HT1080 (cell line): ENCODE results near the gene LBH. TPM values are rescaled to one million over a fixed set of nuclear protein-coding genes. Genes with fewer than 3 reads are reported as not detected.

Experiments
- DNase-seq: peaks from one replicate; pipeline ENCODE4 v3.0.0-alpha.2; 2015; ENCODE audit warnings: low read depth
- polyA plus RNA-seq, 2 experiments: library from polyadenylated mRNA; depleted of rRNA; stranded (reverse); fragments of >200 nt; gene quantifications; 2 replicates each; pipeline ENCODE4 v1.2.3, GENCODE V29; 2015
- total RNA-seq: library from RNA; depleted of rRNA; stranded (reverse); fragments of >200 nt; shearing (Covaris generic); gene quantifications from 2 replicates; pipeline ENCODE4 v1.2.3, GENCODE V29; 2014; rRNA removed

Gene LBH
- 7.0 and 10.1 TPM in 2 replicates for total RNA-seq
- 6.4 and 7.6 TPM in 2 replicates for polyA plus RNA-seq (2015; cell fraction: cytosol; rRNA removed)
- polyA plus RNA-seq (2015; cell fraction: nucleus; rRNA removed) = 3.0 and 3.6 TPM in 2 replicates

DNA sequence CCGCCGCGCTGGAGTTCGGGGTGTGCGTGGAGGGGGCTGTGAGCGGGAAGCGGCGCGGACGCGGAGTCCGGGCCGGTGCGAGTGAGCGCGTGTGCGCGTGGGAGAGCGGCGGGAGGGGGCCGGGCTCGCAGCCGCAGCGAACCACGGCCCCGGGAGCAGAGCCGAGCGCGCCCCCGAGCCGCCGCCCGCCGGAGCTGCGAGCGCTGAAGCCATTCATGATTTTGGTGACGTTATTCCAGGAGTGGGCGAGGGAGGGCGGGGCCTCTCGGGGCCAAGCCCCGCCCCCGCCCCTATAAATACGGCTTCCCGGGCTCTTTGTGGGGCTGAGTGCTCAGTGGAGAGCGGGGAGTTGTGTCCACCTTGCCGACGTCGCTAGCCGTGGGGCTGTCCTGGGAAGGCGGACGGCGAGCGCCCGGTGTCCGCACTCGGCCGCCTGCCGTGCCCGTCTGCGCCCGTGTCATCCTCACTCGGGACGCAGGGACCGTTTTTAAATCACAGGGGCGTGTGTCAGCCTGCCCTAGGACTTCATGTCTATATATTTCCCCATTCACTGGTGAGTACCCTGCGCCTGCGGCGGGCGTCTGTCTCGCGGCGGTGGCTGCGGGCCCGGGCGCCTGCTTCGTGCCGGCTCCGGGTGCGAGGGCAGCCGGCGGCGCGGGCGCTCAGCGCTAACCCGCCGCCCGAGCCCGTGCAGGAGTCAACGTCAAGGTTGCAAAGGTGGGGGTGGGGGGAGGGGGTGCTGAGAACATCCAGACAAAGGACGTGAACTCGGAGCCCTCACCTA, at the start of gene LBH:
Gene LBH, plus strand, starts transcription at position 323 of the 784 bp plus-strand sequence. Its CDS starts 205 bp downstream, at position 528.
- DNase-seq = peak; percentile 45

DNA sequence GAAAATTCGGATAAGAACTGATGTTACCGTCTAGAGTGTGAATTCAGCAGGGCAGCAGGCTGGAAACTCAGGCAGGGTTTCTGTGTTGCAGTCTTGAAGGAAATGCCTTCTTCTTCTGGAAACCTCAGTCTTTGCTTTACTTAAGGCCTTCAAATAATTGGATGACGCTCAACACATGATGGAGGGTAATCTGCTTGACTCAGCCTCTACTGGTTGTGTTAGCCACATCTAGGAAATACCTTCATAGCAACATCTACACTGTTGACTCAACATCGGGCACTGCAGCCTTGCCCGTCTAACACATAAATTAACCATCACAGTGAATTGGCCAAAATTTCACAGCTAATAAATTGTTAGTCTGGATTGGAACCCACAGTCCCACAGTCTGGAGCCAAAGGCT, 47.3 kb upstream of the LBH start:
- peak; percentile 65 for DNase-seq

DNA sequence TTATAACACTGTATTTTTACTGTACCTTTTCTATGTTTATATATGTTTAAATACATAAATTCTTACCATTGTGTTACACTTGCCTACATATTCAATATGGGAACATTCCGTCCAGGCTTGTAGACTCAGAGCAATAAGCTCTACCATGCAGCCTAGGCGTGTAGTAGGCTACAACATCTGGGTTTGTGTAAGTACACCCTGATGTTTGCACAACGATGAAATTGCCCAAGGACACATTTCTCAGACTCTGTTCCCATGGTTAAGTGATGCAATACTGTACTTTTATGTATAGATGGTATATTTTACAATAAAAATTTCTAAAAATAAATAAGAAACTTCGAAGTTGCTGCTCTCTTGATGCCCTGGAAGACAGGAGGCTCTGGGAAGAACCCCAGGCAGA, 46.2 kb upstream of the LBH start:
- DNase-seq = no peak

DNA sequence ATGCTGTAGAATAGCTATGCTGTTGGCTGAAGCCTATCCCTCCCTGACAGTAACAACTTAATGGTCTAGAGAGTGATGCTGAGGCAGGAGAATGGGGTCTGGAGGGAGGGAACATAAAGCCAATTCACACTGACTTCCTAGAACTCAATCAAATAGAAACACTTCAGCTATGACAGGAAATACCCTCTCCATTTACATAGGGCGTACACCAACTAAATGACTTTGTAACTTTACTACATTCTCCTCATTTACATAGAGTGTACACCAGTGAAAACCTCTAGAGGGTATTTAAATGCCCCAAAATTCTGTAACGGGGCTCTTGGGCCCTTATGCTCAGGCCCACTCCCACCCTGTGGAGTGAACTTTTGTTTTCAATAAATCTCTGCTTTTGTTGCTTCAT, 43.0 kb upstream of the LBH start:
- no peak for DNase-seq

DNA sequence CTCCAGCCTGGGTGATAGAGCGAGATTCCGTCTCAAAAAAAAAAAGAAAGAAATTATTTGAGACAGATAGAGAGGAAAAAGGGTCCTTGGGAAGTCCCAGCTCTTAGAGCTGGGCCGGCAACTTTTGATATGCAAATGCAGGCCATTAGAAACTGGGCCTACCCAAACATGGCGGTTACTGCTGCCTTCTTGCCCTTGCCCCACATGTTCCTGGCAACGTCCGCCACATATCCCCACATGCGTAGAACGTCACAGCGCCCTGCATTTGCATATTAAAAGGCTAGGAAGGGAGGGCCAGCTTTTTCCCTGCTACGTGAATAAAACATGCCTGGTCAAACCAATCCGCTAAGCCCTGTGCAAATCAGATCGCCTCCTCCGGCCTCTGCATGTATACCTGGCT, 40.7 kb upstream of the LBH start:
- no peak for DNase-seq

DNA sequence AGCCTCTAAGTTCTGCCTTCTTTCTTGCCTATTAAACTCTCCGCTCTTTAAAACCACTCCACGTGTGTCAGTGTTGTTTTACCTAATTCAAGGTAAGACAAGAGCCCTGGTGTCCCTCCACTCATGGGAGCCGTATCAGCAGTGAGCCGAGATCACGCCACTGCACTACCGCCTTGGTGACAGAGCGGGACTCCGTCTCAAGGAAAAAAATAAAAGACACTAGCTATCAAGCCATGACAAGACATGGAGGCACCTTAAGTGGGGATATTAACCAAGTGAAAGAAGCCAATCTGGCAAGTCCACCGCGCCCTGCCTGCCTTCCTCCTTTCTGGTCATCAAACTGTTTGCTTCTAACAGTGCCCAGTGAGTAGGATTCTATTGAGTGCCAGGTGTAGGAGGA, 40.2 kb upstream of the LBH start:
- no peak for DNase-seq

DNA sequence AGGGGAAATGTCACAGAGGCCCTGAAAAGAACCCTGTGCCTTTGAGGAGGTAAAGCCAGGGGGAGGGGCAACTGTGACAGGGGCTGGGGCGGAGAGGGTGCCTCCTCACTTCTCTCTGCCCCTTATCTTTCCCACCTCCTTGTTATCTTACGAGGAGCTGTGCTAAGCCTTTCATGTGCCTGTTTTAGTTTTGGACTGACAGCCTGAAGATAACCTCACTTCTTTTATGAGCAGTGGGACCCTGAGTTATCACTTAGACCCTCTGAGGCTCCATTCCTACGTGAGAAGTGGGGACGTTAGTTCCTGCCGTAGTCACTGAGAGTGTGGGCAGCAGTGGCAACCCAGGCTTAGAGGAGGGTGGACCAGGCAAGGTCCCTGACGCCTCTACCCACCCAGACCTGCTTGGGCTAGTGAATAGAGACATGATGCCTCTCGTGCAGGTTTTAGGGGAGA, 39.5 kb upstream of the LBH start:
- DNase-seq = no peak

DNA sequence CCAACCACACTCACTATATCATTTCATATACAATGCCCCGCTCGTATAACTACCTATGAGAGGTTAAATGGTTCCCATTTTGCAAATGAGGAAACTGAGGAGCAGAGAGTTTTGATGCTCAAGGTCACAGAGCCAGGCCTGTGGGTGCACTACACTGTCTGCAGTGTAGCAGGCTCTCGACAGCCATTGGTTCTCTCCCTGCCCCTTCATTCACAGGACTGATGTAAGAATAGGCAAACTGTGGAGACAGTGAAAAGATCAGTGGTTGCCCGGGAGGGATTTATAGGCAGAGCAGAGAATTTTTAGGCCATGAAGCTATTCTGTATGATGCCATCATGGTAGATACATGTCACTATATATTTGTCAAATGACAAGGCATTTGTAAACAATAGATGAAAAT, 39.0 kb upstream of the LBH start:
- no peak for DNase-seq

DNA sequence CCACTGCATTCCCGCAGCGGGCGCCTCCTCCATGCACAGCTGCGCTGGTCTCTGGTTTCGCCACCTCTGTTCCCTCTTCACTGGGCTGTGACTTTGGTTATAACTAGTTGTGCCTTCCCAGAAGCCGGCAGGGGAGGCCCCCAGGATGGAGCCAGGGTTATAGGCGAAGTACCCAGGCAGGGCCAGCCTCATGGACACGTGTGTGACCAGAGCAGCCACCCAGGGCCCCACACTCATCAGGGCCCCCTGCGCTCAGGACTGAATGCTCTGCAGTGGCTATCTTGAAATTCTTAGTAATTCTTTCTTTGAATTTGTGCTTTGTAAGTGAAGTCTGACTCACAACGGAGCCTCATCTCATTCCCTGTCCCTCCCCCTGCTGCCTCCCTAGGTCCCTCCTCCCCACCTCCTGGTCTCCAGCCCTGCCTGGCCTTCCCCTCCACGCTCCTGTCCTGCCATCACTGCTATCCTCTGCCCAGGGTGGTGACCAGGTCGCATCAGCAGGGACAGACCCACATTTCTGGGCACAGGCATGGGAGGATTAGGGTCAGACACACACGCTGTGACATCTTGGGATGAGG, 38.1 kb upstream of the LBH start:
- DNase-seq = peak; percentile 36

DNA sequence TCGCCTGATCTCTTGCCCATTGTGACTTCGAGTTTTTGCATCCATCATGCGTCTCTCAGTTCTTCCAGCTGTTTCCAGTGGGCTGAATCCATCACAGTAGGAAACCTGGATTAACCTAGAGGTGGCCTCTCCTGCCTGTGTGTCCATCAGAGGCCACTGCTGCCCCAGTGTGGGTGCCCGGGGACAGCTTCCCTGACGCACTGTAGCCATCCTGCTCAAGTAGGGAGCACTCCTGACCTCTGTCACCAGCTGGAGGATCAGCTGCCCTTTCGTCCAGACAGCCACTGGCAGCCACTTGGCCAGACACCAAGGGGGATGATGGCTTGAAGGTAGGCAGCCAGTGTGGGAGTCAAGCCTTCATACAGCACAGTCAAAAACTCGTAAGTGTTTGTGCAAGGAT, 36.9 kb upstream of the LBH start:
- DNase-seq = no peak

DNA sequence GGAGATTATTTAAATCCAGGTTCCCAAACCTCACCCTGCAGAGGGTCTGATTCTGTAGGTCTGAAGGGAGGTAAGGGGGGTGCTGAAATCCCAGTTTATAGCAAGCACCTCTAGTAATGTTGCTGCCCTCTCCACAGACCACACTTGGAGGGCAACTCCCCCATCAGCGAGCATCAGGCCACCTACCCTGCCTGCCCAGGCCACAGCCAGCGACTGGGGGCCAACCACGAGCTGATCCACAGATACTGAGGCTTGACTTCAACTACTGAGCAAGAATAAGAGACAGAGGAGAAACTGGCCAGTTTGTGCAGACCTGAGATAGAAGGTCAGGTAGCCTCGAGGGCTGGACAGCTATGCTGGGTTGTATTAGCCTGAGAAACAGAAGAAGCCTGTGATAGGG, 36.3 kb upstream of the LBH start:
- DNase-seq = no peak

DNA sequence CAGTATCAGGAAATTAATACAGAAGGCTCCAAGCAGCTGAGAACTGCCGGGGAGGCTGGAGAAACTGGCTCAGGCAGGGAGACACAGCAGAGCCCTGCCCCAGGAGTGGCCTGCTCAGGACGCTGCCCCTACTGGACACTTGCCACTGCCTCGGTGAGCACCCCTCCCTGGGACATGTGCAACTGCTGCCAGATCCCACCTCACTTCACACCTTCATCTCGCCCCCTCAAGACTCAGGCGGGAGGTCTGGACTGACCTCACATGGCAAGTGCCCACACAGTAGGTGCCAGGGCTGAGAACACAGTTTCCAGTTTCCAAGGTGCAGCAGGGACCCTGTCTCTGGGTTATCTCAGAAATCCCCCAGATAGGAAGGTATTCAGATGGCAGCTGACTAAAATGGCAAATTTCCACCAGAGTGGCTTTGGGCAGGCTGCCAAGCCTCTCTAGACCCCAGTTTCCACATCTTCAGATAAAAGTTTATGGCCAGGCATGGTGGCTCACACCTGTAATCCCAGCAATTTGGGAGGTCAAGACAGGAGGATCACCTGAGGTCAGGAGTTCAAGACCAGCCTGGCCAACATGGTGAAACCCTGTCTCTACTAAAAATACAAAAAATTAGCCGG, 33.7 kb upstream of the LBH start:
- no peak for DNase-seq

DNA sequence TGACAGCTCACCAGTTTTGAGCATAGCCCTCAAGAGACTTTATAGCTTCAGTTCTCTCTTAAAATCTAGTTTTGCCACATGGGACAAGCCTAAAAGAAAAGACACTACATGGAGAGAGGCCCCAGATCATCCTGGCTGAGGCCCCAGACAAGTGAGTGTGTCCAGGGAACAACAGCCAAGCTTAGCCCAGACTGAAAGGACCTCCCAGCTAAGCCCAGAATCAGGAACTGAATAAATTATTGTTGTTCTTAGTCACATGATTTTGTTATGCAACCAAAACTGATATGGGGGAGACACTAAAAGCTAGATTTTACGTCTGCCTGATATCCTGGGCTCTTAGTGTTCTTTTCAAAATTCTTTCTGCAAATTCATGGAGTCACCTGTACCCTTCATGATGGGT, 29.3 kb upstream of the LBH start:
- no peak for DNase-seq

DNA sequence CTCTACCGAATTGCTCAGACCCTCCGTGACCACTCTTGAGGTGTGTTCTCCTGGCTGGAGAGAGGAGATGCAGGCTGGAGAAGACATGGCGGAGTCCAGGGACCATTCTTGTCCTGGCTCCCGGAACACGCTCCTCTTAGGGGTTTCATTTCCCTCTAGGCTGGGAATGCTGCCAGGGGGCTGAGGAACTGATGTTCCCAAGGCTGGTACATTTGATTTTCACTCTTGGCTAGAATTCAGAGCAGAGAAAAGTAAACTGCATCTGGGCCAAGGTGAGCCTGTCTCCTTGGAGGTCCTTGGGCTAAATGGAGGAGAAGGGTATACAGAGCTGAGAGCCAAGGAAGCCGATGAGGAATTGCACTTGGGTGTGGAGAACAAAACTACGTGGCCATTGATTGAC, 28.2 kb upstream of the LBH start:
- DNase-seq = no peak

DNA sequence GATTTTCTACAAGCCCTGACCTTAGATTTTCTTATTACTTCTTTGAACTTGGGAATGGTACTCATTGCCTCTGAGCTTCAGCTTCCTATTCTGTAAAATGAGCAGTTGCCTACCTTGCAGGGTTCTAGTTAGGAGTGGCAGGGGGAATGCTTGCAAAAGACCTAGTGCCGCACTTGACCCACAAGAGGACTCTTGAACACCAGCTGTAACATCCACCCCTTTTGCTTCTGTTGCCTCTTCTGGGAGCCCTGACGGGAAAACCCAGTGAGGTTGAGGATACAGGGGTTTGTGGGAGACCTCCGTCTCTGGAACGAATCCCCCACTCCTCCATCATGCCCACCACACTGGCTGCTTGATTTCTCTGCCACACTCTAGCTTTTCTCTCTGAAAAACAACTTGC, 27.1 kb upstream of the LBH start:
- DNase-seq = no peak

DNA sequence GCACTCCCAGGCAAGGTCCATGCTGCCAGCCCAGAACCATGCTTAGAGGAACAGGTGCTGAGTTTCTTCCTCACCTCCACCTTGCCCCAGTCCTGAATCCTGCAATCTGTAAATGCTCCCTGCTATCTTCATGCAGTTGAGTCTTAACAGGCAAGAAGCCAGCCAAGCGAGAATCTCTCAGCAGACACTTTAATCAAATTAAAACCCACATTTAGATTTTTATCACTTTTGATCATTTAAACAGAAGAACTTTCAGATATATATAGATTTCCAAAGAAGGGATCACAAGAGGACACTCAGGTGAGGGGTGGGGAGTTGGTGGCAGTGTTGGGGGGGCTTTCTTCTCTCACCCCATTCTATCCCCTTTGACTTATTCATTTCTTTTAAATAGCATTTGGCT, 25.9 kb upstream of the LBH start:
- DNase-seq = no peak

DNA sequence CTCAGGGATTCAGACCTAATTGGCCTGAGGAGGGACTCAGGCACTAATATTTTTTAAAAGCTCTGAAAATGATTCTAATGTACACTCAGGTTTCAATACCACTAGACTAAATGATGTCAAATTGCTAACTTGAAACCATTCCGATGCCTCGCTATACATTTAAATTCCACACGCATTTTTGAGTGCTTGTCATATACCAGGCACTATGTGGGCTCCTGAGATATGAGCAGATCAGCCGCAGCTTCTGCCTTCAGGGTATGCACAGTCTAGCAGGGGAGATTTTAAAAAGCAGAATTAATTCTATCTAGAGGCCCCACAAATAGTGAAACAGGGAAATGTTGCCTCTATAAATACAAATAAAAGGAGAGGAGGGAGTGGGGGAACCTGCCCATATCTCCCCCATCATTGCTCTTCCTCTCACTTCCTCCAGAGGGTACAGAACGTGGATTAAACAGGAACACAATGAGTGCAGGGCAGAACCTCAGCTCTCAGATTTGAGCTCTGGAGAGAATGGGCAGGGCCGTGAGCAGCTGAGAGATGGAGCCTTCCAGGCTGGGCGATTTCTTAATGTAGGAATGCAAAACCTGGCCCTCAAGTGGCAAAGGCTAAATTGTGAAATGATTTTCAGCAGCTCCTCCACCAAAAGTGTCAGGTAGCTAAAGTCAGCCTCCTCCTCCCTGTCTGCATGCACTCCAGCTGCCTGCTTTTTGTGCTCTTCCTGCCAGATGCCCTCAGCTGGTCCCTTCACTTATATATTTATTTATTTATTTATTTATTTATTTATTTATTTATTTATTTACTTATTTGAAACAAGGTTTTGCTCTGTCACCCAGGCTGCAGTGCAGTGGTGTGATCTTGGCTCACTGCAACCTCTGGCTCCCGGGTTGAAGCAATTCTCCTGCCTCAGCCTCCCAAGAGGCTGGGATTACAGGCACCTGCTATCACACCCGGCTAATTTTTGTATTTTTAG, 24.6 kb upstream of the LBH start:
- DNase-seq = peak; percentile 2

DNA sequence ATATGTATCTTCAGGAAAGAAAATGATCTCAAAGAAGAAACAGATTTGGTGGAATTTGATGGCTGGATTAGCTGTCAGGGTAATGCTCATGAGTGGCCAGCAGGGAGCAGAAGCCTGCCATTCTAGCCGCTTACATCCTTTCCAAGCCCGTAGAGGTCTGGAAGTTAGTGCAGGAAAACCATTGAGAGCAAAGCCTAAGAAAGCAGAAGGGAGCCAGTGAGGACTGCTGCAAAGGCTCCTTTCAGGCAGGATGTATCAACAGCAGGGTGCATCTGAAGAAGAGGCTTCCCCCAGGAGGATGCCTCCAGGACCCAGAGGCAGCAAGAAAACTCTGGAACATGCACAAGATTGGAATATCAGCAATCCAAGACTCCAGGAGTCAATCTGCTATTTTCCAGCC, 22.9 kb upstream of the LBH start:
- peak; percentile 64 for DNase-seq

DNA sequence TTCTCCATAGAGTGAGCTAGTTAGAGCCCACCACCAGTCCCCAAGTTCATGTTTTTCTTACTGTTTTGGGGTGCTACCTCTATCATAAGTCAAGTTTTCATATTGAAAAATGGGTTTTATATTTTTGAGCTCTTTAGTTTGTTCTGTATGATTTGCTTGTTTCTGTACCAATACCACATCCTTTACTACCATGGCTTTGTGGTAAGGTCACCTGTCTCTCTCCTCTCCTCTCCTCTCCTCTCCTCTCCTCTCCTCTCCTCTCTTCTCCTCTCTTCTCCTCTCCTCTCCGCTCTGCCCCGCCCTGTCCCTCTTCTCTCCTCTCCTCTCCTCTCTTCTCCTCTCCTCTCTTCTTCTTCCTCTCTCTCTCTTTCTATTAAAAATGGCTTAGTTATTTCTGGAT, 22.1 kb upstream of the LBH start:
- no peak for DNase-seq

DNA sequence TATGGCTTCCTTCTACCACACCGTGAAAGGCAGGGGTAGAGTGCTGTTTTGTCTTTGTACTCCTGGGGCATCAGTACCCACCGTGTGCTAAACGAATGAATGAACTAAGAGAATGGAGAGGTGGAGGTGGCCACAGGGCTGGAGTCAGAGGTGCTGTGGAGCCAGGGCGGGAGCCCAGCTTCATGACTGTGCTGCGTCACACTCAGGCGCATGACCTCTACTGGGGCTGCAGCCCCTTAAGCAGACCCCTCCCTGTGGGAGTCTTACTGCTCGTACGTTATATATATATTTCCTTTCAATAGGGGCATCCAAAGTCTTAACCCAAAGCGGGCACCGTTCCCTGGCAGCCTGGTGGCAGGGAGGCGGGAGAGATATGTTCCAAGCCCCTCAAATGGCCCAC, 18.0 kb upstream of the LBH start:
- no peak for DNase-seq

DNA sequence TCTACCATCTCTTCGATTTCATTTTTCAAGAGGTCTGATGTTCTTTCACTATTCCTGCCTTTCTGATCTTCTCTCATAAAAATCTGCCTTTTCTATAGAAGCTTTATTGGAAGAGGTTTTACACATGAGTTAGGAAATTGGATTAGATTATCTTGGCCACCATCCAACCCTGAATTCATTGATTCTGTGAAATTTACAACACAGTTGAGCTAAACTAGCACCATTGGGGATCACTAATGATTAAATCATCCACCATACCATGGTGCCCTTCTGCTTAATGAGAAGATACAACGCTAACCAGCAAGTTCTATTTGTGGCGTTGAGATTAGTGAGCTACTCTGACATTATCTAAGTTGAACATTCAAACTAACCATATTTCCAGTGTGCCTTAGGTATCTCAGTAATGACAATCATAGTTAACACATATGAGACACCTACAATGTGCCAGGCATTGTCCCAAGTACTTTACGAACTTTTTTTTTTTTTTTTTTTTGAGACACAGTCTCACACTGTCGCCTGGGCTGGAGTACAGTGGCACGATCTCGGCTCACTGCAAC, 17.3 kb upstream of the LBH start:
- no peak for DNase-seq
